Measurements from ENCODE around the gene PDHB. TPM values are rescaled to one million over a fixed set of nuclear protein-coding genes. Genes with fewer than 3 reads are reported as not detected.
A peak's percentile ranks its signal among the peaks of the same experiment; 100 is the strongest.

PDHB gene
- 100 to 1,000 TPM; 123 to 130 (median 128) TPM for polyA plus RNA-seq (ENCODE audit: insufficient read length in 3 of 3)

DNA sequence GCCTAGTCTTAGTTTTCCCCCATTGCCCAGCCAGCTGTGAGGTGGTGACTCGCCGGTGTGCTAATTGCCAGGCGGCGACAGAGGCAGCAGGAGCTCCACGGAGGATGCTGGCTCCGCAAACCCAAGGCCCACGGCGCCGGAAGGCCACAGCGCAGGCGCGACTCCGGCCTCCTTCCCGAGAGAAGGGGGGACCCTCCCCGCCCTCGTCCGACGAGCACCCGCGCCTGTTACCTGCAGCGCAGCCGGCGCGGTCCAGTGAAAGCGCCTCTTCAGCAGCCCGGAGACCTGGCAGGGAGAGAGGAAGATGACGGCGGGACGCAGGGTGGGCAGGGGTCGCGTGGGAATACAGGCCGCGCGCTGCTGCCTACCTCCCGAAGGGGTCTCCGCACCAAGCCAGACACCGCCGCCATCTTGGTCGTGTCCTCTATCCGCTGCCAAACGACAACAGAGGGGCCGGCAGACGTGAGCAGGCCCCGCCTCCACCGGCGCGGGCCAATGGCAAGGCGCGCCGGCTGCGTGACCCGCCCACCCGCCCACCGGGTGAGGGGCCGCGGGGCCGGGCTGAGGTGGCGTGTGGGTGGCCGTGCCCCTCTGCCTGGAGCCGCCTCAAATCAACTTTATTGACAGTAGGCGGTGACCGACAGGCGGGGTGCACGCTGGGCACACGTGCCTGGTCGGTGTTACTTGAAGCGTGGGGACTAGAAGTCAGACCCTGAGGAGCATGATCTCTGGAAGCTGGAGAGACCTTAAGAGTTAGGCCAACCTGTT, at the start of gene PDHB:
Gene PDHB, minus strand, starts transcription at position 433 of the 768 bp plus-strand sequence. Its CDS starts 23 bp downstream, at position 410.
- peak; percentile 76 to 82 (median 82) for DNase-seq (ENCODE audit: low read depth in 3 of 3, low spot score in 2 of 3)

DNA sequence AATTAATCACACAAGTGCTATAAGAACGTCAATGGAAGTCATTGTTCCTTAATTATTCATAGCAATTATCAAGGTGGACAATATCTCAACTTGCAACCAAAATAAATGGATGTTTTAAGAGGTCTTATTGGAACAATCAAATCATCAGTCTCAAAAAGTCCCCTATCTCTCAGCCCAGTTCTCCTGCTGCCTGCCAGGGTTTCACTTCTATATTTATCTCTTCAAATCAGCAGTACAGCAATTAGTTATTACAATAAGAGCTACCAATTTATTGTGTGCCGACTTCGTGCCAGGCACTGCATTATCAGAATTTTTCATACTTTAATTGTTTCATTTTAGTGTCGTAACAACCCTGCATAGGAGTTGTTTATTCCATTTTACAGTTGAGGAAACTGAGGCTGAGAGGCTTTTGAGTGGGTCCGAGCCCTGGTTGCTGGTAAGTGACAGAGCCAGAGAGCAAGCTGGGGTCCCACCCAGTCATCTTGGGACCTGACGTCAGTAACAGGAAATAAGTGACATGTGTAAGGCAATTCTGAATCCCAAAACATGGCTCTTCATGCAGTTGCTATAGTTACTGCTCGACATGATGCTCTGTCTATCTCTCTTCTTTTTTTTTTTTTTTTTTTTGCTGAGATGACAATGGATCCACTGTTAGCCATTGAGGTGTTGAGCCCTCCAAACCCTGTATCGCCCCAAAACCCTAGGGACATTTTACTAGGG, 49.4 kb upstream of the PDHB start:
- no peak for DNase-seq (ENCODE audit: low read depth in 3 of 3, low spot score in 2 of 3)

DNA sequence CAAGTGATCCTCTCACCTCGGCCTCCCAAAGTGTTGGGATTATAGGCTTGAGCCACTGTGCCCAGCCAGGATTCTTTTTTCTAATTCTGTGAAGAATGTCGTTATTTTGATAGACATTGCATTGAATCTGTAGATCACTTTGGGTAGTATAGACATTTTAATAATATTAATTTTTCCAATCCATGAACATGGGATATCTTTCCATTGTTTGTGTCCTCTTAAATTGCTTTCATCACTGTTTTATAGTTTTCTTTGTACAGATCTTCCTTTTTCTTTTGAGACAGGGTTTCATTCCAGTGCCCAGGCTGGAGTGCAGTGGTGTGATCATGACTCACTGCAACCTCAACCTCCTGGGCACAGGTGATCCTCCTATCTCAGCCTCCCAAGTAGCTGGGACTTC, 46.7 kb upstream of the PDHB start:
- DNase-seq (ENCODE audit: low read depth in 3 of 3, low spot score in 2 of 3), result no peak

DNA sequence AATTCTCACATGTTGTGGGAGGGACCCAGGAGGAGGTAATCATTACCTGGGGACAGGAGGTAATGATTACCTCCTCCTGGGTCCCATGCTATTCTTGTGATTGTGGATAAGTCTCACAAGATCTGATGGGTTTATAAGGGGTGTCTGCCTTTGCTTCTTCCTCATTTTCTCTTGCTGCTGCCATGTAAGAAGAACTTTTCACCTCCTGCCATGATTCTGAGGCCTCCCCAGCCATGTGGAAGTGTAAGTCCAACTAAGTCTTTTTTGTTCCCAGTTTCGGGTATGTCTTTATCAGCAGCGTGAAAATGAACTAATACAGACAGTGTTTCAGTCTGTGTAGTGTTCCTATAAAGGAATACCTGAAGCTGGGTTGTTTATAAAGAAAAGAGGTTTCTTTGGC, 45.1 kb upstream of the PDHB start:
- no peak for DNase-seq (ENCODE audit: low read depth in 3 of 3, low spot score in 2 of 3)

DNA sequence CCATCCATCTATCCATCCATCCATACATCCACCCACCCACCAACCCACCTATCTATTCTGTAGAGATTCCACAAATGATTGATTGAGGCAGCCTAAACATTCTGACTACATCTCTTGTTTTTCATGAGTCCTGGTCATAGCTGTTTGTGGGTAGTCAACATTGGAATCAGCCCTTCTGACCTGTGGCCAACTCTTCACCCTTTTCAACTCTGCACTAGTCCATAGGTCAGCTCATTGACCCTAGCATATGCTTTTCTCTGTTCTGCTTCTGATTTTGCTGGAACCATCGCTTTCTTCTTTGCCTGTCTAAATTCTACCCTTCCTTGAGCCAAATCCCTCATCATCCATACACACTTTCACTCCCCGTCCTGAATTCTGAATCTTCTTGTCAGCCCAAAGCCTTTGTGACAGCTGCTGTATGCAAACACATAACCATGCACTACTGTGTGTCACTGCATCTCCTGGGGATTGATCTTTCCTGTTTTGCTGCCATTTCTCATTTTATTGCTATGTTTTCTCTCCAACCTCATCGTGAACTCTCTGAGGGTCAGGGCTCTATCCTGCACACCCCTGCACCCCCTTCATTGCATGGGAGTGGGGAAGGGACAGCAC, 41.4 kb upstream of the PDHB start:
- no peak for DNase-seq (ENCODE audit: low read depth in 3 of 3, low spot score in 2 of 3)

DNA sequence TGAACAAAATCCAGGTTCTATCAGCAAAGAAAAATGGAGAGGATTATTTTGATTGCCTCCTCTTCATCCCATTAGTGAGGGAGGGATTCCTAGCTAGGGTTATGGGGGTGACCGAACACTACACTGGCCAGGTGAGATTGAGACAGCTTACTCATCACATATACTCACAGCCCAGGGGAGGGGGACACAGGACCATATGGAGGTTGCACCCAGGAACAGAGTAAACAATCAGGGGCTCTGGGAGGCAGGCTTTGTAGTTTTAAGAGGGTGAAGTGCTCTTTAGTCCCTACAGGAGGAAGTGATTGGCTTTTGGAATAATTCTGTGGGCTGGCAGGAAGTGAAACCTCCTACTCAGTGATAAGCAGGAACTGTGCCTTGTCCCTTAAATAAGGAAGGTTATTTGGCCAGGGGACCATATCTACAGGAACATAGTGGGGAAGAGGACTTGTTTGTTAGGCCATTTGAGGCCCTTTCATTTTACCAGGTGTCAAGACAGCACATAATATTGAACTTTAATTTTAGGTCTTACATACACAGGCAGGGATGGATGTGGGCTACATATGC, 40.8 kb upstream of the PDHB start:
- DNase-seq (ENCODE audit: low read depth in 3 of 3, low spot score in 2 of 3), result no peak

DNA sequence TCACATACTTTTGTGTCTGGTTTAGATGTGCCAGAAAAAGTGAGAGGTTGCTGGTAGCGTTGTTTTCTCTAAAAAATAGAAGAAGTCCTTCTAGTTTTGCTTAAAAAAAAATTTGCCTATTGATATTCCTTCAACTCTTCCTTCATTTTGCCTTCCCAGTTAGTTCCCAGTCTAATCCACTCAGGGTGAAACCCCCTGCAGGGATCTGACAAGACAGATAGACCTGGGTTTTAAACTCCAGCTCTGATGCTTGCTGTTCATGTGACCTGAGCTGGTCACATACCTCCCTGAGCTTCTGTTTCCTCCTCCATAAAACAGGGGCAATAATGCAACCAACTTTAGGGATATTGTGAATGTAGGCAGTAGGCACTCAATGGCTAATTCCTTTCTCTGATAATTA, 39.6 kb upstream of the PDHB start:
- no peak for DNase-seq (ENCODE audit: low read depth in 3 of 3, low spot score in 2 of 3)

DNA sequence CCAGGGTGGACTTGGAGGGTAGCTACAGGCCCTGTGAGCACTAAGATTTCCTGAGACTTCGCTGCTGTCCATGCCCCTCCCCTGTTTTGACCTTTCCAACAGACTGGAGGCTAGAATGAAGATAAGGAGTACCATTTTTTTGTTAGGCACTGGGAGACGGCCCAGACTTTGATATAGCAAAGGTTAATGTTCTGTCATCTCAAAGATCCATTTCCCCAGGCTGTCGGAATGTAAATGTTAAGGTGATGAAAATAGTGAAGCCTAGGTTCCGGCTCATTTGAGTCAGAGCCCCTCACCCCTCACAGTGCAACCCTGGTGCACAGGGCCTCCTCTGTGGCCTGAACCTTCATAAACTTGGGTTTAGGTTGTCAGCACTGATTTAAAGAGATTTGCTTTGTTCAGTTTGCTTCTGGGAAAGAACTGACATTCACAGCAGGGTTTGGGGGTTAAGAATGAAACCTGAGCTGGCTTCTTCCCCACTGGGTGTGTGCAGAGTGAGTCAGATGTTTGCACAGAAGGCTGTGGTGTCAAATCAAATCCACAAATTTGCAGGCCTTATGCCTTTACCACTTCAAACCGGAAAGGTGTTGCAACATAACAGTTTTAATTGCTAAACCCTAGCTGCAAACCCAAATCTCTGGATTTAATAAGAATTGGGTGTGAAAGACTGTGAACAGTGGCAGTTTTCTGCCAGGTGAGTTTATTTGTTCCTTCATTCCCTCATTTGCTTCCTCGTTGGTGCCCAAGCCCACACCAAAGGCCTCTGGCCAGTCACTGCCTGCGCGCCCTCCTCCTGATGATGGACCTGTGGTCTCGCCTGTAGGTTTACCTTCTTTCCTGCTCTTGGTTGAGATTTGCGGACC, 37.6 kb upstream of the PDHB start:
- DNase-seq (ENCODE audit: low read depth in 3 of 3, low spot score in 2 of 3), result no peak

DNA sequence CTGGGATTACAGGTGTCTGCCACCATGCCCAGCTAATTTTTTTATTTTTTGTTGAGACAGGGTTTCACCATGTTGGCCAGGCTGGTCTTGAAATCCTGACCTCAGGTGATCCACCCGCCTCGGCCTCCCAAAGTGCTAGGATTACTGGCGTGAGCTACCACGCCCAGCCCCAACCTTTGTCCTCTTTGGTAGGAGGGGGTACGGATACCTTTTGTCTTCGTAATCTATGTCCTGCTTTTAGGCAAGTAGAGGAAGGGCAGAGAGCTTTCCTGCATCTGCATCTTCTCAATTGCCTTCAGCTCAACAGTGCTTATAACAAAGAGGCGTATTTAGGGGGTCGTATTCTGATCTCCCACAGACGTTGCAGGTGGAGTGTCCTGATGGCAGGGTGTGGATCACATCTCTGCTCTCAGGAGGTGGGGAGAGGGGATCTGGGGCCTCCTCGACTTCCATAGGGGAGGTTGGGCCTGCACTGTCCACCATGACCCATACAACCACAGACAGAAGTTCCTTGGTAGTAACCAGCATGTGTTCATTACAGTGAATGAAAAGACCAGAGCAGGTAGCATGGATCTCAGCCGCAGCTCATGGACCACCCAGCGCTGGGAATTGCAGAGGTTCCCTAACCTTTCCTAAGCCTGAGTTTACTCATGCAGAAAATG, 36.9 kb upstream of the PDHB start:
- DNase-seq (ENCODE audit: low read depth in 3 of 3, low spot score in 2 of 3), result no peak

DNA sequence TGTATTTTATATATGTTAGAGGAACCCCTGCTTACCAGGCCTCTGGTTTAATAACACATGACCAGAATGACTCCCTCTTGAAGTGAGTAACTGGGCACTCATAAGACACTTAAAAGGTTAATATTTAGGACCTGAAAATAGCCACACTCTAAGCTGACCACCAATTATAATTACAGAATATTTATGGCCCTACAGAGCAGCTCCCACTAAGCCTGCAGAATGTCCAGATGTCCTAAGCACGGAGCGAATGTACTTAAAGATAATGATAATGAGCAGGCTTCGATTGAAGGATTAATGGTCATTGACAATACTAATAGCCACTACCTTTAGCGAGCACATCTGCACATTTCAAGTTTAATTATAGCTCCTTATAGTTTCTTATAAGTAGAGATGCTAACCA, 35.5 kb upstream of the PDHB start:
- no peak for DNase-seq (ENCODE audit: low read depth in 3 of 3, low spot score in 2 of 3)

DNA sequence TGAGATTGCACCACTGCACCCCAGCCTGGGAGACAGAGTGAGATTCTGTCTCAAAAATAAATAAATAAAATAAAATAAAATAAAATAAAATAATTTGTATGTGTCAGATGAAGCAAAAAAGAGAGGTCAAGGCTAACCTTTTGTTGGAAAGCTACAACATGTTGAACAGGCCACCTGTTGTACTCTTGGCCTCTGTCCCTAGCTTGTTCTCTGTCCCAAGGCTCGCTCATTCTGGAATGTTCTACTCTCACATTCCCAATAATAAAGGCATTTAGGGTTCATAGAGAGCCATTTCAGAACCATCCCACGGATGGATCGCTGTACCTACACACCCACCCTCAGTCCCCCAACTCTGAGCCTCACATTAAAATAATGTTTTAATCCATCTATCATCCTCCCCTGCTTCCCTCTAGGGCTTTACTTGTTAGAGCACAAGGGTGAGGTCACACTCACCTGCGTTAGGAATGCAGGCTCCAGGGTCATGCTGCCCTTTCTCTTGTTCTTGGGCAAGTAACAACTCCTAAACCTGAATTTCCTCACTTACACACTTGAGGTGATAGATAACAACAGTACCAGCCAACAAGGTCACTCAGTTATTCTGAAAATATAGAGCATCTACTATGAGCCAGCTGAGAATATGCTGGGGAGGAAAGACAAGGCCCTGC, 33.4 kb upstream of the PDHB start:
- no peak for DNase-seq (ENCODE audit: low read depth in 3 of 3, low spot score in 2 of 3)

DNA sequence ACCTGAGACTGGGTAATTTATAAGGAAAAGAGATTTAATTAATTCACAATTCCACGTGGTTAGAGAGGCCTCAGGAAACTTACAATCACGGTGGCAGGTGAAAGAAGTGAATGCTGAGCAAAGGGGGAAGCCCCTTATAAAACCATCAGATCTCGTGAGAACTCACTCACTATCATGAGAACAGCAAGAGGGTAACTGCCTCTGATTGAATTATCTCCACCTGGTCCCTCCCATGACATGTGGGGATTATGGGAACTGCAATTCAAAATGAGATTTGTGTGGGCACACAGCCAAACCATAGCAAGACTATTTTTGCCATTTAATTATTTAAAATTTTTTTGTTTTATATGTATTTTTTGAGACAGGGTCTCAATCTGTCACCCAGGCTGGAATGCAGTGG, 31.2 kb upstream of the PDHB start:
- no peak for DNase-seq (ENCODE audit: low read depth in 3 of 3, low spot score in 2 of 3)

DNA sequence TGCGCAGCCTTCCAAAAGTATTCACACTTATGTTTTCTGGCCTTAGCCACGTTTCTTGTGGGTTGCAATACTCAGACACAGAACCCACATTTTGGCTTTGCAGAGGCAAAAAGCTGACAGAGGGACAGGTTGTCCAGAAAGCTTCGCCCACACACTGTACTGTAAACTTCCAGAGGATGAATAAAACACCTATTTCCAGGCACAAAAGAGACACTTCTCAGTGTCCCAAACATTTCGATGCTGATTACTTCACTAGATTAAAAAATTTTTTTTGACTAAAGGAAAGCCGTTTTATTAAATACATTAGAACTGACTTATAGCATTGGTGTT, 30.3 kb upstream of the PDHB start:
- DNase-seq (ENCODE audit: low read depth in 3 of 3, low spot score in 2 of 3), result no peak

DNA sequence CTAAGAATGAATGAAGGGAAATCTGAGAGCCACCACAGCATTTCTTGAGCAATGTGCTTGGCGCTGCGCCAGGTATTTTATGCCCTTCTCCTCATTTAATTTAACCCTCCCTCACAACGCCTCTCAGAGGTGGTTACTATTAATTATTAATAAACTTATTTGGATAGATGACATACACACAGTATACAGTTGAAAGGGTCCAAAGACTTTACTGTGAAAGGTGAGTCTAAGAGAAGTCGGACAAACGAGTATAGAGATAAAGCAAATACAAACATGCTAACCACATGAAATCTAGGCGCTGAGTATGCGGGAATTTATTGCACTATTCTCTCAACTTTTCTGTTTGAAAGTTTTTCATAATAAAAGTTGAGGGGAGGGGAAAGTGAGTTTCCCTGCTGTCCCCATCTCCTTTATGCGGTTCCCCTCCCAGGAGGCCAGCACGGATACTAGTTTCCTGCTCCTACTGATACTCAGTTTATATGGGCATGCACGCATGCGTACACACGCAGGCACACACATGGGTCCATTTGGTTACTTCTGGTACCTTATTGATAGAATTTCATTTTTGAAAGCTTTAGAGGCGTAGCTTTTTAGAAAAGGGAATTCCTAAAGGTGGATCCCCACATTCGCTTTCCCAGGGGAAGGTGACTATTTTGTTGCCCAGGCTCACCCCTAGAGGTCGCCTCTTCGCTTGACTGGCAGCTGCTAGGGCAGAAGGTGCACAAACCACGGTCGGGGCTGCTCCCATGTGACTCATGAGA, 29.7 kb upstream of the PDHB start:
- DNase-seq (ENCODE audit: low read depth in 3 of 3, low spot score in 2 of 3), result peak; percentile 14 to 19 (median 18)

DNA sequence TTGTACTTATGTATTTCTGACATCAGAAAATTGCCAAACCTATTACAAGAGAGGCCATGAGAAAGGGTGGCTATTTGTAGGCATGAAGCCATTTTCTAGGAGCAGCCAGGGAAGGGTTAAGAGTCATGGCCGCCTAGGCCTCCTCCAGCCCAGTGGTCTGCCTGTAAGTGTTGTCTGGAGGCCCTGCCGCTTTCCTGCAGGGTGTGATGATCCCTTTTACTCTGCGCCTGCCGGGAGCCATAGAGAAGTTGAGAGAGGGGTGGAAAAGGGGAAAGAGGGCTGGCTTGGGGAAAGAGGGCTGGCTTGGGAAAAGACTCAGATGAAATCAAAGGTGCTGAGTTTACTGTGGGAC, 29.2 kb upstream of the PDHB start:
- no peak for DNase-seq (ENCODE audit: low read depth in 3 of 3, low spot score in 2 of 3)

DNA sequence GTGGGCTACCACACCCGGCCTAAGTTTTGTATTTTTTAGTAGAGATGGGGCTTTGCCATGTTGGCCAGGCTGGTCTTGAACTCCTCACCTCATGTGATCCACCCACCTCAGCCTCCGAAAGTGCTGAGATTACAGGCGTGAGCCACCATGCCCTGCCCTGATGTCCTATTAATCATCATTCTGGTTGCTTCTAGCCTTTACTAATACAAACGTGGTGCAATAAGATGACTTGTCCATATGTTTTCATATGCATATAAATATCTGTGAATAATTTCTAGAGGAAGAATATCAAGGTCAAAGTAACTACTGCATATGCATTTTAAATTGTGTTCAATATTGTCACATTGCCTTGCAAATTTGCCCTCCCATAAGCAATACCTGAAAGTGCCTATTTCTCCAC, 25.5 kb upstream of the PDHB start:
- no peak for DNase-seq (ENCODE audit: low read depth in 3 of 3, low spot score in 2 of 3)

DNA sequence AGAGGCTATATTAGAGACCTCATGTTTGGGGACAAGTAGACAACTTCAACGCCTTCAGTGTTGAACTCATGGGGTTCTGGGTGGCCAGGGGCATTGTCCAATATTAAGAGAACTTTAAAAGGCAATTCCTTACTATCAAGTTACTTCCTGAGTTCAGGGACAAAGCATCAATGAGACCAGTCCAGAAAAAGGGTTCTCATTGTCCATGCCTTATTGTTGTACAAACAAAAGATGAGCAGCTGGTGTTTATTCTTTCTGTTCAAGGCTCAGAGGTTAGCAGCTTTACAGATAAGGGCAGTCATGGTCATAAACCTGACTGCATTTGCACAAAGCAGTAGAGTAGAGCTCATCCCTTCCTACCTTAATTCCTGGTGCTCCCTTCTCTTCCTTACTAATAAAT, 18.5 kb upstream of the PDHB start:
- no peak for DNase-seq (ENCODE audit: low read depth in 3 of 3, low spot score in 2 of 3)

DNA sequence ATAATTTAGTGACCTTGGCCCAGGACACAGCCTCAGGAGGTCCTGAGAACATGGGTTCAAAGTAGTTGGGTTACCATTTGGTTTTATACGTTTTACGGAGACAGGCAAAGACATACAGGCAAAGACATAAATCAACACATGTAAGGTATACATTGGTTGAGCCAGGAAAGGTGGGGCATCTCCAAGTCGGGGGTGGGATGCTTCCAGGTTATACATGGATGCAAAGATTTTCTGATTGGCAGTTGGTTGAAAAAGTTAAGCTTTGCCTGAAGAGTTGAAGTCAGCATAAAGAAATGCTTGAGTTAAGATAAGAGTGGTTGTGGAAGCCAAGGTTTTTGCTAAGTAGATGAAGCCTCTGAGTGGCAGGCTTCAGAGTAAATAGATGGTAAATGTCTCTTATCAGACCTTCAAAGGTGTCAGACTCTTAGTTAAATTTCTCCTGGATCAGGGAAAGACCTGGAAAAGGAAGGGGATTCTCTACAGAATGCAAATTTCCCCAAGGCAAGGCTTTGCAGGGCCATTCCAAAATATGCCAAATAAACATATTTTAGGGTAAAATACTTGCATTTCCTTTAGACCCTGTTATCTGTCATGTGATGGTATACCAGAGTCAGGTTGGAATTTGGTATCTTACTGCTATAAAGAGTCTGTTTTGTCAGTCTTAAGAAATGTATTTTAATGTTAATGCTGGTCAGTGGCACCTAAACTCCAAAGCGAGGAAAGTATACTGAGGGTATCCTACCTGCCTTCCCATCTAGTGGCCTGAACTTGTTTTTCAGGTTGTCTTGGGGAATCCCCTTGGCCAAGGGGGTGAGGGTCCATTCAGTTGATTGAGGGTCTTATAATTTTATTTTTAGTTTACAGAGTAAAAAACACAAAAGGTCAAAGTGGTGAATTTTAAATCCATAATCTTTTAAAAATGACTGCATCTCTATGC, 8.2 kb upstream of the PDHB start:
- no peak for DNase-seq (ENCODE audit: low read depth in 3 of 3, low spot score in 2 of 3)
